HEK293T (cell line): ENCODE data around the gene STAT4.

Experiments used
- BHLHE40 ChIP-seq: fragments of 450-650 bp; IDR thresholded peaks from 2 replicates; pipeline ENCODE4 v1.6.1; 2016; ENCODE audit warnings: mild to moderate bottlenecking, moderate library complexity, borderline replicate concordance
- CTBP1 ChIP-seq: fragments of 450-650 bp; IDR thresholded peaks from 2 replicates; pipeline ENCODE4 v1.6.1; 2016; ENCODE audit warnings: borderline replicate concordance
- HDGF ChIP-seq: fragments of 450-650 bp; IDR thresholded peaks from 2 replicates; pipeline ENCODE4 v1.6.1; 2017; ENCODE audit warnings: antibody characterized with exemption, borderline replicate concordance
- LEF1 ChIP-seq: fragments of 450-650 bp; IDR thresholded peaks from 2 replicates; pipeline ENCODE4 v1.6.1; 2017; ENCODE audit warnings: mild to moderate bottlenecking, borderline replicate concordance
- SUZ12 ChIP-seq: fragments of 450-650 bp; IDR thresholded peaks from 2 replicates; pipeline ENCODE4 v1.6.1; 2016; ENCODE audit warnings: mild to moderate bottlenecking

- no peak for TF ChIP-seq HDGF
- TF ChIP-seq CTBP1: no peak
- no peak for TF ChIP-seq SUZ12
- no peak for TF ChIP-seq BHLHE40
- no peak for TF ChIP-seq LEF1
These were observed 114.4 kb downstream of the STAT4 start for GRCh38 chr2:191036363-191036762.
